AG08395 (cell line): ENCODE results near the gene ASIC2.
A peak's percentile ranks its signal among the peaks of the same experiment; 100 is the strongest.
"Not testable (repeated sequence)": the region's sequence is repeated elsewhere in the genome, so short reads cannot be mapped to it uniquely, and the experiment has no call there.

Experiments
- DNase-seq: peaks from one replicate; pipeline ENCODE4 v3.0.0; 2012; ENCODE audit warnings: mixed read lengths, low spot score

ASIC2 gene

DNA sequence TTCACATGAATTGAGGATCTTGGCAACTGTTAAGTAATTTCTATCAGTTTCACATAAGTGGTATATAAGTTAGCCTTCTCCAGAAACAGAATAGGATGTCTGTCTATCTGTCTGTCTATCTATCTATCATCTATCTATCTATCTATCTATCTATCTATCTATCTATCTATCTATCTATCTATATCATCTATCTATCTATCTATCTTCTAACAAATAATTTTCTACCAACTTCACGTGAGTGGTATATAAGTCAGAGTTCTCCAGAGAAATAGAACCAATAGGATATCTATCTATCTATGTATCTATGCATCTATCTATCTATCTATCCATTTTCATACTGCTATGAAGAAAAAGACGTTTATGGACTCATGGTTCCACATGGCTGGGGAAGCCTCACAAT is 312.9 kb downstream of the ASIC2 start:
- DNase-seq: no peak

DNA sequence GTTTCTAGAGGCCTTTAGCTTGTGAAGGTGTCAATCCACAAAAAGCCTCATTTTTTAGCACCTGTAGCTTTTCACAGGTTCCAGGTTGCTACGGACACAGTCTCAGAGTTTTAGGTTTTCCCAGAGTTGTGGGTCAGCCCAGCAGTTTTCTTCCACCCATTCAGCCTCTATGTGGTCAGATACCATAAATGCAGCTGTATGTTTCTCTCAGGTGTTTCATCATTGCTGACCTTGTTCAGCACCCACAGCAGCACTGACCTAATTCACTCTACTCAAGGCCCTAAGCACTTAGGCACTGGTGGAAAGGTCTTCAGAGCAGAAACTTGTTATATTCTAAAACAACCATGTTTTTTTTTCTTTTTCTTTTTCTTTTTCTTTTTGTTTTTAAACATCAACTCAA is 316.5 kb downstream of the ASIC2 start:
- DNase-seq: no peak

DNA sequence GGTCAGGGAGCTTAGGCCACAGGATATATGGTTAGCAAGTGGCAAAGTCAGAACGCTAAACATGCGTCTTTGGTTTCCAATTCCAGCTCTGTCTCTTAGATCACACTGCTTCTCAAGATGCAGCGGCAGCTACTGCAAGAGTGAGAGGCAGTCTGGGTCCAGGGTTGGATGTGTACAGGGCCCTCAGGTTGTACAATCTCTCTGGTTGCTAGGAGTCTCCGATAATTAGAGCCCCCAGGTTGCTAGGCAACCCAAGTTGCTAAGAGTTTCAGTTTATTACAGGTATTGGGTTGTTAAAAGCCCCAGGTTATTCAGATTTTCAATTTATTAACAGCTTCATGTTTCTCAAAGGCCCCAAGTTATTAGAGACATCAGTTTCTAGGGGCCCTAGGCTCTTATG is 317.0 kb downstream of the ASIC2 start:
- no peak for DNase-seq

DNA sequence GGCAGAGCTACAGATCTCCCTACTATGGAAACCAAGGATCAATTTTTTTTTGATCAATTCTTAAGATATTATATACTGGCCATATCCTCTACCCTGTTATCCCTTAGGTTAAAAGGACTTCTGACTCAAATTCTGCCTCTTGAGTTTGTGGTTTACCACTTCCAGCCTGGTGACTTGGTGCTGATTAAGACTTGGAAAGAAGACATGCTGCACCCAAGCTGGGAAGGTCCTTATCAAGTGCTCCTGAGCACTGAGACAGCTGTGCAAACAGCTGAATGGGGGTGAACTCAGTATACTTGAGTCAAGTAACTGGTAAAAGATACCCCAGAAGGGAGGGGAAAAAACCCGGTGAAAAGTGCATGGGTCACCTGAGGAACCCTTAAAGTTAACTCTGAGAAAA is 321.9 kb downstream of the ASIC2 start:
- DNase-seq: no peak

DNA sequence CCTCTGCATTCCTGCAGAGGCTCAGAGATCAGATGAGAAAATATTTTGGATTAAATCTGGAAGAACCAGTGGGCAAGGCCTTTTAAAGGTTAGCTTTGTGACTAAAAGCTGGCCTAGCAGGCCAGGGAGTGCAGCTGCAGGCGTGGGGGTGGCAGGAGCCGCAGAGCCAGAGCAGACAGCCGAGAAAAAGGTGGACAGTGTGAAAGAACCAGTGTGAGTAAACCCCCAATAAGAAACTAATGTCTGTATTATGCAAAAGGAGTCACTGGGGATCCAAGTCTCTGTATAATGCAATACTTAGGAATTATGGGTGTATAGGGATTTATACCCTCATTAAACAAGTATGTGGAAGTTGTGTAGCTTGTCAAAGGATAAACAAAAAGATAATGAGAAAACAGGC is 322.8 kb downstream of the ASIC2 start:
- peak; percentile 37 for DNase-seq

DNA sequence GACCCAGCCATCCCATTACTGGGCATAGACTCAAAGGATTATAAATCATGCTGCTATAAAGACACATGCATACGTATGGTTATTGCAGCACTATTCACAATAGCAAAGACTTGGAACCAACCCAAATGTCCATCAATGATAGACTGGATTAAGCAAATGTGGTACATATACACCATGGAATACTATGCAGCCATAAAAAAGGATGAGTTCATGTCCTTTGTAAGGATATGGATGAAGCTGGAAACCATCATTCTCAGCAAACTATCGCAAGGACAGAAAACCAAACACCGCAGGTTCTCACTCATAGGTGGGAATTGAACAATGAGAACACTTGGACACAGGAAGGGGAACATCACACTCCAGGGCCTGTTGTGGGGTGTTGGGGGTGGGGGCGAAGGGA is 323.9 kb downstream of the ASIC2 start:
- not testable (repeated sequence) for DNase-seq

DNA sequence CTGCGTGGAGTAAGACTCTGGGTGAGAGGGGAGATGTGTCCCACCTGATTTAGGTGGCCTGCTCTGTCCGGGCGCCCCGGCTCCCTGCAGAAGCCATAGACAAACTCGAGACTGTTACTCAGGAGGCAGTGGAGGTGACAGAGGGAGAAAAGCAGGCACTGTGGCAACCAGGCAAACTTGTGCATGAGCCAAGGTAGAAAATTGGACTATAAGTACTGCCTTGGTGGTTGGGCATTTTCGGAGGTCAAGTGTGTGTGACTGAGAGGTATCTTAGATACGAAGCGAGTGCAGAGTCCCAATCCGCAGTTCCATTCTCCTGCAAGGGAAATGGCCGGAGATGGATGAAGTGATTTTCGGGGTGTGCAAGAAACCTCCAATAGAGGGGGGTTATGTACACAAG is 328.6 kb downstream of the ASIC2 start:
- no peak for DNase-seq
